ENCODE measurements around the gene SLC35F4.
"Not testable (repeated sequence)": the region's sequence is repeated elsewhere in the genome, so short reads cannot be mapped to it uniquely, and the experiment has no call there.

Gene SLC35F4

GRCh38 chr14:57709086-57709485 lies 156.8 kb downstream of the SLC35F4 start:
- not testable (repeated sequence) for H3K4me1 ChIP-seq (ENCODE audit: insufficient read depth, low read length); H3K36me3 ChIP-seq (ENCODE audit: insufficient read depth, low read length); H3K9ac ChIP-seq (ENCODE audit: low read depth, low read length); H3K9me3 ChIP-seq (ENCODE audit: control insufficient read depth, insufficient read depth, low read length)

GRCh38 chr14:57707219-57707618 lies 158.7 kb downstream of the SLC35F4 start:
- H3K9ac ChIP-seq (ENCODE audit: low read depth, low read length): no peak overlapping the region
- peaks cover 2% of the 10 kb centered on the region; the same call in 1 of the 2 replicates for H3K9me3 ChIP-seq (ENCODE audit: control insufficient read depth, insufficient read depth, low read length)
- no peaks in the 10 kb centered on the region for H3K36me3 ChIP-seq (ENCODE audit: insufficient read depth, low read length)
- no peaks in the 10 kb centered on the region for H3K4me1 ChIP-seq (ENCODE audit: insufficient read depth, low read length)

- Histone ChIP-seq H3K4me1 (ENCODE audit: insufficient read depth, low read length) (no peaks in the 10 kb centered on the region), H3K36me3 (ENCODE audit: insufficient read depth, low read length) (no peaks in the 10 kb centered on the region), H3K9ac (ENCODE audit: low read depth, low read length) (no peak overlapping the region), H3K9me3 (ENCODE audit: control insufficient read depth, insufficient read depth, low read length) (no peaks in the 10 kb centered on the region)
Observed at GRCh38 chr14:57704763-57705162, 161.1 kb downstream of the SLC35F4 start.

GRCh38 chr14:57699947-57700346 lies 165.9 kb downstream of the SLC35F4 start:
- H3K9ac ChIP-seq (ENCODE audit: low read depth, low read length): no peak overlapping the region
- no peaks in the 10 kb centered on the region for H3K4me1 ChIP-seq (ENCODE audit: insufficient read depth, low read length)
- no peaks in the 10 kb centered on the region for H3K9me3 ChIP-seq (ENCODE audit: control insufficient read depth, insufficient read depth, low read length)
- no peaks in the 10 kb centered on the region for H3K36me3 ChIP-seq (ENCODE audit: insufficient read depth, low read length)

GRCh38 chr14:57692671-57693070 lies 173.2 kb downstream of the SLC35F4 start:
- H3K36me3 ChIP-seq (ENCODE audit: insufficient read depth, low read length): no peaks in the 10 kb centered on the region

GRCh38 chr14:57687416-57687815 lies 178.5 kb downstream of the SLC35F4 start:
- no peak overlapping the region for H3K9ac ChIP-seq (ENCODE audit: low read depth, low read length)
- H3K4me1 ChIP-seq (ENCODE audit: insufficient read depth, low read length): no peaks in the 10 kb centered on the region
- no peaks in the 10 kb centered on the region for H3K9me3 ChIP-seq (ENCODE audit: control insufficient read depth, insufficient read depth, low read length)
- no peaks in the 10 kb centered on the region for H3K36me3 ChIP-seq (ENCODE audit: insufficient read depth, low read length)

More at GRCh38 chr14:57692671-57693070, 173.2 kb downstream of the SLC35F4 start:
- Histone ChIP-seq H3K9me3 (ENCODE audit: control insufficient read depth, insufficient read depth, low read length) (no peaks in the 10 kb centered on the region), H3K9ac (ENCODE audit: low read depth, low read length) (no peak overlapping the region), H3K4me1 (ENCODE audit: insufficient read depth, low read length) (no peaks in the 10 kb centered on the region)

GRCh38 chr14:57686304-57686703 lies 179.6 kb downstream of the SLC35F4 start:
- Histone ChIP-seq H3K9ac (ENCODE audit: low read depth, low read length) (no peak overlapping the region), H3K36me3 (ENCODE audit: insufficient read depth, low read length) (no peaks in the 10 kb centered on the region), H3K4me1 (ENCODE audit: insufficient read depth, low read length) (no peaks in the 10 kb centered on the region), H3K9me3 (ENCODE audit: control insufficient read depth, insufficient read depth, low read length) (no peaks in the 10 kb centered on the region)

GRCh38 chr14:57671021-57671420 lies 194.9 kb downstream of the SLC35F4 start:
- Histone ChIP-seq H3K9ac (ENCODE audit: low read depth, low read length) (no peak overlapping the region), H3K36me3 (ENCODE audit: insufficient read depth, low read length) (no peaks in the 10 kb centered on the region)

GRCh38 chr14:57660208-57660607 lies 205.7 kb downstream of the SLC35F4 start:
- Histone ChIP-seq H3K4me1 (ENCODE audit: insufficient read depth, low read length) (no peaks in the 10 kb centered on the region), H3K9me3 (ENCODE audit: control insufficient read depth, insufficient read depth, low read length) (0 out of 2 replicates have a peak, but pooled peaks cover 3% of the 10 kb centered on the region), H3K36me3 (ENCODE audit: insufficient read depth, low read length) (no peaks in the 10 kb centered on the region), H3K9ac (ENCODE audit: low read depth, low read length) (no peak overlapping the region)

More at GRCh38 chr14:57671021-57671420, 194.9 kb downstream of the SLC35F4 start:
- Histone ChIP-seq H3K4me1 (ENCODE audit: insufficient read depth, low read length) (peaks cover 10% of the 10 kb centered on the region), H3K9me3 (ENCODE audit: control insufficient read depth, insufficient read depth, low read length) (no peaks in the 10 kb centered on the region)

- H3K9ac ChIP-seq (ENCODE audit: low read depth, low read length): no peak overlapping the region
- no peaks in the 10 kb centered on the region for H3K4me1 ChIP-seq (ENCODE audit: insufficient read depth, low read length)
- H3K9me3 ChIP-seq (ENCODE audit: control insufficient read depth, insufficient read depth, low read length): 0 out of 2 replicates have a peak, but pooled peaks cover 3% of the 10 kb centered on the region
- no peaks in the 10 kb centered on the region for H3K36me3 ChIP-seq (ENCODE audit: insufficient read depth, low read length)
Observed at GRCh38 chr14:57659052-57659451, 206.8 kb downstream of the SLC35F4 start.

- Histone ChIP-seq H3K9me3 (ENCODE audit: control insufficient read depth, insufficient read depth, low read length) (0 out of 2 replicates have a peak, but pooled peaks cover under 1% of the 10 kb centered on the region), H3K9ac (ENCODE audit: low read depth, low read length) (no peak overlapping the region), H3K36me3 (ENCODE audit: insufficient read depth, low read length) (no peaks in the 10 kb centered on the region), H3K4me1 (ENCODE audit: insufficient read depth, low read length) (no peaks in the 10 kb centered on the region)
Observed at GRCh38 chr14:57657487-57657886, 208.4 kb downstream of the SLC35F4 start.

- Histone ChIP-seq H3K4me1 (ENCODE audit: insufficient read depth, low read length) (no peaks in the 10 kb centered on the region), H3K36me3 (ENCODE audit: insufficient read depth, low read length) (no peaks in the 10 kb centered on the region), H3K9ac (ENCODE audit: low read depth, low read length) (no peak overlapping the region), H3K9me3 (ENCODE audit: control insufficient read depth, insufficient read depth, low read length) (no peaks in the 10 kb centered on the region)
Observed at GRCh38 chr14:57656853-57657252, 209.0 kb downstream of the SLC35F4 start.

- no peaks in the 10 kb centered on the region for H3K36me3 ChIP-seq (ENCODE audit: insufficient read depth, low read length)
- H3K4me1 ChIP-seq (ENCODE audit: insufficient read depth, low read length): no peaks in the 10 kb centered on the region
- no peak overlapping the region for H3K9ac ChIP-seq (ENCODE audit: low read depth, low read length)
Observed at GRCh38 chr14:57652769-57653168, 213.1 kb downstream of the SLC35F4 start.

GRCh38 chr14:57641776-57642175 lies 224.1 kb downstream of the SLC35F4 start:
- H3K9ac ChIP-seq (ENCODE audit: low read depth, low read length): no peak overlapping the region
- H3K4me1 ChIP-seq (ENCODE audit: insufficient read depth, low read length): no peaks in the 10 kb centered on the region
- no peaks in the 10 kb centered on the region; the same call in 1 of the 2 replicates for H3K9me3 ChIP-seq (ENCODE audit: control insufficient read depth, insufficient read depth, low read length)
- no peaks in the 10 kb centered on the region for H3K36me3 ChIP-seq (ENCODE audit: insufficient read depth, low read length)

More at GRCh38 chr14:57652769-57653168, 213.1 kb downstream of the SLC35F4 start:
- no peaks in the 10 kb centered on the region for H3K9me3 ChIP-seq (ENCODE audit: control insufficient read depth, insufficient read depth, low read length)

- Histone ChIP-seq H3K36me3 (ENCODE audit: insufficient read depth, low read length) (no peaks in the 10 kb centered on the region), H3K9ac (ENCODE audit: low read depth, low read length) (no peak overlapping the region), H3K4me1 (ENCODE audit: insufficient read depth, low read length) (no peaks in the 10 kb centered on the region), H3K9me3 (ENCODE audit: control insufficient read depth, insufficient read depth, low read length) (no peaks in the 10 kb centered on the region; the same call in 1 of the 2 replicates)
Observed at GRCh38 chr14:57640036-57640435, 225.9 kb downstream of the SLC35F4 start.

GRCh38 chr14:57637901-57638300 lies 228.0 kb downstream of the SLC35F4 start:
- H3K4me1 ChIP-seq (ENCODE audit: insufficient read depth, low read length): no peaks in the 10 kb centered on the region
- H3K9ac ChIP-seq (ENCODE audit: low read depth, low read length): no peak overlapping the region
- H3K9me3 ChIP-seq (ENCODE audit: control insufficient read depth, insufficient read depth, low read length): no peaks in the 10 kb centered on the region; the same call in 1 of the 2 replicates
- H3K36me3 ChIP-seq (ENCODE audit: insufficient read depth, low read length): no peaks in the 10 kb centered on the region

Measured in ES-I3 (cell line).